ENCODE data around the gene CARMIL1.

GRCh38 chr6:25388776-25389175 lies 109.6 kb downstream of the CARMIL1 start:
- TF ChIP-seq ZNF394 (tag by site-specific recombination; IDR thresholded peaks at IDR 0.05; ENCODE audit: borderline replicate concordance) (no peak), ZNF223 (tag by site-specific recombination; IDR thresholded peaks at IDR 0.05) (no peak), ZNF571 (tag by site-specific recombination; IDR thresholded peaks at IDR 0.05) (no peak), ZNF274 (IDR thresholded peaks at IDR 0.05; ENCODE audit: low read length) (no peak), ZNF274 (tag by site-specific recombination; IDR thresholded peaks at IDR 0.05; ENCODE audit: borderline replicate concordance) (no peak)
